GM18951 (cell line): ENCODE measurements around the gene UBAP1.
"Not testable (repeated sequence)": the region's sequence is repeated elsewhere in the genome, so short reads cannot be mapped to it uniquely, and the experiment has no call there.

Source experiments
- POLR2A ChIP-seq: IDR thresholded peaks from 4 replicates; pipeline ENCODE4 v1.6.1; 2011; ENCODE audit warnings: mild to moderate bottlenecking; ENCODE audit not compliant: insufficient read length, insufficient read depth; ENCODE audit errors: extremely low read depth
- in situ Hi-C: fragments of 300-500 bp; cut with MboI; formaldehyde crosslinking; loops from one replicate; pipeline ENCODE4 v1.12.0; 2022; ENCODE audit warnings: low sequenced_read_pairs, mixed read lengths, inconsistent platforms; ENCODE audit not compliant: unreplicated experiment

UBAP1 gene

GRCh38 chr9:34224349-34224748, 45.5 kb downstream of the UBAP1 start:
- in situ Hi-C loops = no loop called here
- no peak for TF ChIP-seq POLR2A

GRCh38 chr9:34226144-34226760, 47.4 kb downstream of the UBAP1 start:
- in situ Hi-C loops = not testable (repeated sequence)

DNA sequence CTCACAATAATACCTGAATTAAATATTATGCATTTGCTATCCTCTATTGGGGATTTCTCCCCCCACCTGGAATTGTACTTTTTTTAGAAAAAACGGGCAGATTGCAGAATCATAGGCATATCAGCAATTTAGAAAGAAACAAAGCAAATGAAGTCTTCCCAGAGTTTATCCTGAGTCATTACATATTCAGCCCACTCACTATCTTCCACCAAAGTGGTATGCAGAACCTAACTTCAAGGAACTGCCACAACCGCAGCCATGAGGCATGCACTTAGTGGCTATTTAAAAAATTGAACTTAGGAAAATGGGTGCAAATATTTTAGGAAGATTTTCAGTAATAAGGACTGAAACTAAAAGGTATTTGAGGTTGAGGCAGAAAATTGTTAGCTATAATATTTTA, 48.6 kb downstream of the UBAP1 start:
- no peak for TF ChIP-seq POLR2A
- in situ Hi-C loops = no loop called here

DNA sequence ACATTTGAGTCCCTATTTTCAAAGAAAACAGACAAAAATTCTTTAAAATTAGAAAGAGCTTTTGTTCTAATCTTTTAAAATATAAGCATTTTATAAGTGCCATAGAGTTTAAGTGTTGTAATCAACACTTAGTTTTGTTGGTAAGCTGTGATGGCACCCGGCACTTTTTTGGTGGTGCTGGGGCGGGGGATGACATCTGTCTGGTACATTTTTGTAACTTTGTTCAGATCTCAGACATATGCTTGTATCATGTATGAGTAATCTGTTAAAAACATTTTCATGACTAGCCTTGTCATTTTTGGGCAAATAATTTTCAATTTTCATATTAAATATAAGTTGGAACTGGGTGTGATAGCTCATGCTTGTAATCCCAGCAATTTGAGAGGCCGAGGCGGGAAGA, 51.7 kb downstream of the UBAP1 start:
- no peak for TF ChIP-seq POLR2A
- in situ Hi-C loops = no loop called here

- no peak for TF ChIP-seq POLR2A
- in situ Hi-C loops = no loop called here
Measured at GRCh38 chr9:34232201-34232600, 53.4 kb downstream of the UBAP1 start.

- no peak for TF ChIP-seq POLR2A
- in situ Hi-C loops = no loop called here
Measured at GRCh38 chr9:34233672-34234071, 54.8 kb downstream of the UBAP1 start.

GRCh38 chr9:34237836-34238235, 59.0 kb downstream of the UBAP1 start:
- TF ChIP-seq POLR2A = no peak
- in situ Hi-C loops = no loop called here

GRCh38 chr9:34240006-34240405, 61.2 kb downstream of the UBAP1 start:
- in situ Hi-C loops = no loop called here
- TF ChIP-seq POLR2A = no peak

DNA sequence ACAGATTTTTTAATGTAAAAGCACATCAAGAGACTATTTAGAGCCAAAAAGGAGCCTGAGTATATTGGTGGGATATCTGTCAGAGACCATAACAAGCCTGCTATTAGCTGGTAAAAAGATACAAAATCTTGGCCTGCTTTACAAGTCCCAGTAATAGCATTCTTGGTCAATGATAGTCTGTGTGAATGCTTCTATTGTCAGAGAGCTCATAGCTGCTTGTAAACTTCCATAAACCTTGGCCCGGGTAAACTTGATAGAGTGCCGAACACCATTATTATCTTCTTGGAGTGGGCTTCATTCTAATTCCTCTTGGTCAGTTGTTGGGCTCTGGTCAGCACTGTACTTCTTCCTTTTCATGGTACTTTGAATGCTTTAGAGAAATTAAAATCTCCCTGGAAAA, 64.0 kb downstream of the UBAP1 start:
- in situ Hi-C loops = no loop called here

DNA sequence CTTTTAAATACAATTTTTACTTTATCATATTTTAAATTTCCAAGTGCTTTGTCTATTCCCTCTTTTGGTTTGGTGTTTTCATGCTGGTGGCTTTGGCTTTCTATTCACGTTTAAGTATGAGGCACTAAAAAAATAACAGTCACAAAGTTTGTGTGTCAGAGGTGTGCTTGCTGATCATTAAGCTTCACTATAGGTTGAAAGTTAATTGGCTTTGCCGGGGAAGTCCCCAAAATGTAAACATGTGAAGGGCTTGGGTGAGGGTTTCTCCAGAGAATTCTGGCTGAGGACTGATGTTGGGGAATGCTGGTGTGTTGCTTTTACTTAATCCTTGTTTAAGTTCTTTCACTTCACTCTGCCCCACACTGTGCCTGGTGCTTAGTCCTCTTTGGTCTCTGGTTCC, 66.4 kb downstream of the UBAP1 start:
- in situ Hi-C loops = not testable (repeated sequence)

More for the DNA sequence above, 64.0 kb downstream of the UBAP1 start:
- no peak for TF ChIP-seq POLR2A

DNA sequence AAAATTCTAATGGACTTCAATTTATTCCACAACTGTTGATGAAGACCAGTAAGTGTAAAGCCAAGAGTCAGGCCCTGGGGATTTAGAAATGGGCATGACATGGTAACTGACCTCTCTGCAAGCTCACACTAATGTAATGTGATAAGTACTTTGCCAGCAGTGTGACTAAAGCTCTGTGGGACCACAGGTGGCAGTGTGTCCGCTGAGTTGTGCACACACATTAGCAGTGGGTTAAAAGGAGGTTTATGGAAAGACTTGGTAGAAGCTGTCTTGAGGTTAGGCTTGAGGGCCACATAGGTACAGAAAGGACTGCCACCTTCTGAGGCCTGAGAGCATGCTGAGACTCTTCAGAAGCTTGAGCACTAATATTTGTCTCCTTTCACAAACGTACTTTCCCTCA, 67.6 kb downstream of the UBAP1 start:
- in situ Hi-C loops = no loop called here
- TF ChIP-seq POLR2A = no peak

DNA sequence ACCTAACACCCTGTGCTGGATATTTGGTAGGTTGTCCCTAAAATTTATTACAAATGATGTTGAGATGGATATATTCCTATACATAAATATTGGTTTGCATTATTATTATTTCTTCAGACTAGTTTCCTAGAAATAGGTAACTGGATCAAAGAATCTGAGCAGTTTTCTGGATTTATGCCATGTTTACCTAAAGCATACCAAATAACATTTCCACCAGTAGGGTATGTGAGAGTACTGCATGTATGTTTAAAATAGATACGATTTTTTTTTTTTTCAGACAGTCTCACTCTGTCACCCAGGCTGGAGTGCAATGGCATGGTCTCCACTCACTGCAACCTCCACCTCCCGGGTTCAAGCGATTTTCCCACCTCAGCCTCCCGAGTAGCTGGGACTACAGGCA, 68.9 kb downstream of the UBAP1 start:
- in situ Hi-C loops = not testable (repeated sequence)

GRCh38 chr9:34249274-34249673, 70.4 kb downstream of the UBAP1 start:
- no peak for TF ChIP-seq POLR2A
- in situ Hi-C loops = no loop called here

DNA sequence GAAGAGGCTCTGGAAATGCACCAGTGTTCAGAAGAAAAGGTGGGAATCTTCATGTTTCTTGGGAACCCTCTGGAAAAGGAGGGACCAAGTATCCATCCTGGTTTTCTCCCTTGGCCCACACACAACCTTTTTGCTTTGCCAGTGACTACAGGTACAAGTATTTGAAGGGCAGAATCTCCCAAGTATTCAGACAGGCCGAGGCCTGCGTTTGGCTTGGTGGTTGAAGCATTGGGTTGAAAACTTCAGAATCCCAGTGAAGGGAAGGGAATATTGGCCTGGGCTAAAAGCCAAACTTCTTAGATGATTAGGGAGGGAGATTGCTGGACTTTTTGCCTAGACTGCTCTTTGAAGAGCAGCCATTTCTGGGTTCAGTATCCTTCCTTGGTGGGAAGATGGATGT, 71.9 kb downstream of the UBAP1 start:
- in situ Hi-C loops = no loop called here
- no peak for TF ChIP-seq POLR2A

DNA sequence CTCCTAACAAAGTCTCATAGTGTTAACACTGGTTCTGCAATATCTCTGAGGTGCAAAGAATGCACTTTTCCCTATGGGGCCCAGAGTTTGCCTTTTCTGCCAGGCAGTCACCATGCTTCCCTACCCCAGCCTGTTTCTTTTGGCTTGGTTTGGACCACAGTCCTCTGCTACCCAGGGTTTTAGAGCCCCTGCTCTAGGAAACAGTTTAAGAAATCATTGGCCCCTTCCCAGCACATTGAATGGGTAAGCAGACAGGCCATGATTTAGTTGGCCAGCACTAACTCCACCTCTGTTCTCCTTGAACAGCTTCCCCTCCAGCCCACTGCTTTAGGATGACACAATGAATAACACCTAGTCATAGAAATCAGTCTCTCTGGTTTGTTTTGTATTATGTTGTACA, 73.2 kb downstream of the UBAP1 start:
- no peak for TF ChIP-seq POLR2A
- in situ Hi-C loops = no loop called here

DNA sequence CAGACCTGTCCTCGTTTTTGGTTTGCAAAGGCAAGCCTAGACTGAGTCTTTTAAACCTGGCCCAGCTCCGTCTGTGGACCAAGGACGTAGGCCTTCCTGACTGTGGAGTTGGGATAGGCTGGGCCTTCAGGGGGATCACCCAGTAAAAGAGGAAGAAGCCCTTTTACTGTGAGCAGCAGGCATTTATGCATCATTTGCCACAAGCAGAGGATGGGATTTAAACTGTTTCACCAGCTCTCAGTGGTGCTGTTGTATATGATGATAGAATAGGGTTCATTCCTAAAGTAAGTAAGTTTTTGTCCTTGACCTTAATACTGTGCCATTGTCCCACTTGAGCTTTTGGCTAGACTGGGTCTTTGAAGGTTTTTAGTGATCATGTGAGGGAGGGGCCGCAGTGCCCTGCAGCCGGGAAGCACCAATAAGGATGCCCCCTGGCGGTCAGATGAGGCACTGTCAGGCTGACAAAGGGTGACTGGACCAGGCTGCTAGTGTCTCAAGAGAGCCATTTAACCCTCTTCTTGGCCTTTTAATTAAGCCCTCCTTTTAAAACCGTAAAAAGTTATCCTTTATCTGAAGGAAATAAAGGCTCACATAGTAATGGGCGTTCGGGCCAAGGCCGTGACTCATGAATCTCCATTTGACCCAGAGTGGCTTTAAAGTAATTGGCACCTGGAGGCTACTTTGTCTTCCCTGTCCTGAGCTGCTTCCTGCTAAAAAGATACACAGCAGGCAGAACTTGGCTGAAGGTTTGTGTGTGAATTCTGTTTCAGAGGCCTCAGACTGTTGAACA, 74.0 kb downstream of the UBAP1 start:
- no peak for TF ChIP-seq POLR2A
- in situ Hi-C loops = no loop called here
